Measurements from ENCODE around the gene IGSF3. TPM values are rescaled to one million over a fixed set of nuclear protein-coding genes. Genes with fewer than 3 reads are reported as not detected.

IGSF3 gene
- total RNA-seq, 4 donors from 2014 or later, result 15.7 to 63.2 (median 49.2) TPM

GRCh38 chr1:116674751-116675150 lies 7.2 kb upstream of the IGSF3 start:
- Histone ChIP-seq H3K27ac (no peak overlapping the region), H3K4me1 (no peaks in the 10 kb centered on the region), H3K27me3 (no peaks in the 10 kb centered on the region), H3K36me3 (no peaks in the 10 kb centered on the region), H3K4me3 (no peak overlapping the region), H3K9me3 (no peaks in the 10 kb centered on the region)
- DNase-seq, result no peak
- no peak for TF ChIP-seq POLR2A (IDR thresholded peaks at IDR 0.05)
- TF ChIP-seq, protein P1, sequence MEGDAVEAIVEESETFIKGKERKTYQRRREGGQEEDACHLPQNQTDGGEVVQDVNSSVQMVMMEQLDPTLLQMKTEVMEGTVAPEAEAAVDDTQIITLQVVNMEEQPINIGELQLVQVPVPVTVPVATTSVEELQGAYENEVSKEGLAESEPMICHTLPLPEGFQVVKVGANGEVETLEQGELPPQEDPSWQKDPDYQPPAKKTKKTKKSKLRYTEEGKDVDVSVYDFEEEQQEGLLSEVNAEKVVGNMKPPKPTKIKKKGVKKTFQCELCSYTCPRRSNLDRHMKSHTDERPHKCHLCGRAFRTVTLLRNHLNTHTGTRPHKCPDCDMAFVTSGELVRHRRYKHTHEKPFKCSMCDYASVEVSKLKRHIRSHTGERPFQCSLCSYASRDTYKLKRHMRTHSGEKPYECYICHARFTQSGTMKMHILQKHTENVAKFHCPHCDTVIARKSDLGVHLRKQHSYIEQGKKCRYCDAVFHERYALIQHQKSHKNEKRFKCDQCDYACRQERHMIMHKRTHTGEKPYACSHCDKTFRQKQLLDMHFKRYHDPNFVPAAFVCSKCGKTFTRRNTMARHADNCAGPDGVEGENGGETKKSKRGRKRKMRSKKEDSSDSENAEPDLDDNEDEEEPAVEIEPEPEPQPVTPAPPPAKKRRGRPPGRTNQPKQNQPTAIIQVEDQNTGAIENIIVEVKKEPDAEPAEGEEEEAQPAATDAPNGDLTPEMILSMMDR (IDR thresholded peaks at IDR 0.05), result no peak

- Histone ChIP-seq H3K27ac (no peak overlapping the region), H3K27me3 (no peaks in the 10 kb centered on the region), H3K36me3 (no peaks in the 10 kb centered on the region), H3K4me1 (no peaks in the 10 kb centered on the region), H3K9me3 (no peaks in the 10 kb centered on the region), H3K4me3 (no peak overlapping the region)
- TF ChIP-seq, protein P1 (IDR thresholded peaks at IDR 0.05), result no peak
- no peak for TF ChIP-seq POLR2A (IDR thresholded peaks at IDR 0.05)
- no peak for DNase-seq
These were observed 6.5 kb upstream of the IGSF3 start for GRCh38 chr1:116674011-116674531.

- no peaks in the 10 kb centered on the region for H3K27me3 ChIP-seq
- H3K4me3 ChIP-seq, result no peak overlapping the region
- DNase-seq, result no peak
- H3K9me3 ChIP-seq, result no peaks in the 10 kb centered on the region
- H3K4me1 ChIP-seq, result peaks cover 0 to 11% (median 0%) of the 10 kb centered on the region in 4 donors
- H3K27ac ChIP-seq, result no peak overlapping the region
- H3K36me3 ChIP-seq, result no peaks in the 10 kb centered on the region
- no peak for TF ChIP-seq POLR2A (IDR thresholded peaks at IDR 0.05)
- TF ChIP-seq, protein P1 (IDR thresholded peaks at IDR 0.05), result no peak
These were observed 4.4 kb upstream of the IGSF3 start for GRCh38 chr1:116671912-116672311.

DNA sequence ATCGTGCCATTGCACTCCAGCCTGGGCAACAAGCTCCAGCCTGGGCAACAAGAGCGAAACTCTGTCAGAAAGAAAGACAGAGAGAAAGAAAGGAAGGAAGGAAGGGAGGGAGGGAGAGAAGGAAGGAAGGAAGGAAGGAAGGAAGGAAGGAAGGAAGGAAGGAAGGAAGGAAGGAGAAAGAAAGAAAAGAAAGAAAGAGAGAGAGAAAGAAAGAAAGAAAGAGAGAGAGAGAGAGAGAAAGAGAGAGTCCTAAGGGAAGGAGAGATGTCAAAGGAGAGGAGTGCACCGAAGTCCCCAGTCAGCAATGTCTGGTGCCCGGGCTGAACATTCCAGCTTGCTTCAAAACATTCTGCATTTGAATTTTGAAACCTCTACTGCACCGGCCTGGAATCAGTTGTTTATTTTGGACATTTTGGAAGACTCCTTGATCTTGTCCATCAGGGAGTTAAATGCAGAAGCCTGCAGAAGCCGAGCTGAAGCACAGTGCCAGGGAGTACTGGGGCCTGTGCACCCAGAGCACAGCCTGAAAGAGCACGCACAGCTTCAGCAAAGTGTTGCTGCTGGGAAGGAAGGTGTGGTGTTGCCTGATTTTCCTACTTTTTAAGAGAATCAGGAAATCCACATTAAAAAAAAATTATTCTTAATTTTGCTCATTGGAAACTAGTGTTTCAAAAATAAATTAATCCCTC lies 3.7 kb upstream of the IGSF3 start:
- Histone ChIP-seq H3K36me3 (no peaks in the 10 kb centered on the region), H3K4me3 (no peak overlapping the region), H3K27me3 (no peaks in the 10 kb centered on the region), H3K27ac (no peak overlapping the region), H3K4me1 (peaks cover 0 to 16% (median 2%) of the 10 kb centered on the region in 4 donors), H3K9me3 (no peaks in the 10 kb centered on the region)
- TF ChIP-seq, protein P1 (IDR thresholded peaks at IDR 0.05), result no peak
- no peak for TF ChIP-seq POLR2A (IDR thresholded peaks at IDR 0.05)
- DNase-seq, result no peak

- Histone ChIP-seq H3K4me1 (peaks cover 0 to 27% (median 9%) of the 10 kb centered on the region in 4 donors), H3K36me3 (no peaks in the 10 kb centered on the region), H3K27me3 (no peaks in the 10 kb centered on the region), H3K9me3 (no peaks in the 10 kb centered on the region), H3K4me3 (peak overlapping the region in 1 of 4 donors; percentile 63), H3K27ac (peak overlapping the region in 1 of 4 donors; percentile 83)
- no peak for DNase-seq
- TF ChIP-seq POLR2A (IDR thresholded peaks at IDR 0.05), result no peak
- TF ChIP-seq, protein P1 (IDR thresholded peaks at IDR 0.05), result no peak
These were observed 744 bp upstream of the IGSF3 start for GRCh38 chr1:116668277-116668676.

Data from Peyer's patch (tissue), 4 donors.